Peyer's patch (tissue), 4 donors: ENCODE measurements around the gene NPFF. TPM values are rescaled to one million over a fixed set of nuclear protein-coding genes. Genes with fewer than 3 reads are reported as not detected.
A peak's percentile ranks its signal among the peaks of the same experiment; 100 is the strongest.

Source experiments
- DNase-seq, 3 donors: peaks; one replicate each; pipeline ENCODE4 v3.0.0-alpha.2; 2017 to 2019
- H3K27ac ChIP-seq, 4 donors: fragments of 200-600 bp; sonication (generic); one replicate each; pipeline ENCODE4 v1.5.1; 2016 to 2019
- H3K27me3 ChIP-seq, 2 donors: fragments of 200-600 bp; sonication (generic); one replicate each; pipeline ENCODE4 v1.5.1; 2019
- H3K36me3 ChIP-seq, 3 donors: fragments of 200-600 bp; sonication (generic); one replicate each; pipeline ENCODE4 v1.5.1; 2016 to 2019
- H3K4me1 ChIP-seq, 4 donors: fragments of 200-600 bp; sonication (generic); one replicate each; pipeline ENCODE4 v1.5.1; 2016 to 2019
- H3K4me3 ChIP-seq, 4 donors: fragments of 200-600 bp; sonication (generic); 1 replicate in 3 of 4; 2 replicates in 1 of 4; pipeline ENCODE4 v1.5.1; 2016 to 2019; ENCODE audit warnings: mild to moderate bottlenecking in 1 of 4
- H3K9me3 ChIP-seq, 4 donors: fragments of 200-600 bp; sonication (generic); one replicate each; pipeline ENCODE4 v1.5.1; 2016 to 2019; ENCODE audit warnings: mild to moderate bottlenecking in 1 of 4
- POLR2A ChIP-seq, 2 donors: fragments of 450-650 bp; IDR thresholded peaks; one replicate each; pipeline ENCODE4 v1.5.1; 2017; ENCODE audit warnings: antibody characterized with exemption in 2 of 2, mild to moderate bottlenecking in 2 of 2, moderate library complexity in 2 of 2
- total RNA-seq, 4 donors: library from RNA; depleted of rRNA; stranded (reverse); fragments of >200 nt; gene quantifications; one replicate each; pipeline ENCODE4 v1.1.0, GENCODE V29; 2016
- TF ChIP-seq, protein P1 (sequence below), 6 experiments: fragments of 450-650 bp in 4 of 6; fragments of 200-600 bp in 2 of 6; sonication (generic) in 1 of 6; IDR thresholded peaks; one replicate each; pipeline ENCODE4 v1.5.1; 2017 to 2019; ENCODE audit warnings: antibody characterized with exemption in 6 of 6, mild to moderate bottlenecking in 3 of 6, moderate library complexity in 1 of 6

Gene NPFF
- total RNA-seq, 4 donors from 2014 or later, result not detected

DNA sequence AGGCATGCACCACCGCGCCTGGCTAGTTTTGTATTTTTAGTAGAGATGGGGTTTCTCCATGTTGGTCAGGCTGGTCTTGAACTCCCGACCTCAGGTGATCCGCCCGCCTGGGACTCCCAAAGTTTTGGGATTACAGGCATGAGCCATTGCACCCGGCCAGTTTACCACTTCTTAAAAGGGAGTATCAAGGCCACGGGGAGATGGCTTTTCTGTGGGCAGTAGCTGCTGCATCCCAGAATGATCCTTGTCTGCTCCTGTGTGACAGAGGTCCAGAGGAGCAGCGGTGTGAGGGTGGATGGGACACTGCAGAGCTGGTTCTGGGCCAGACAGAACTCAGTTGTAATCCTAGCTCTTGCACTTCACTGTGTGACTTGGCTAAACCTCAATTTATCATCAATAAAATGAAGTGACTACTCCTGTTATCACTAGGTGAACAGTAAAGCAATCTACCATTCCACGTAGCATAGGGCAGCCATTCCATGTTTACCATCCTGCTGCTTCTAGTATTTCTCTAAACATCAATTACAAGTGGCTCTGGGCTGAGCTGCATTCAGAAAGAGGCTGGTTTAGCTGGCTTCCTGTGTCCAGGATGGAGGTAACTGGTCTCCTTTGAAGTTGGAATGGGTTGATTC lies 3.0 kb upstream of the NPFF start:
- no peak for DNase-seq
- Histone ChIP-seq H3K27me3 (no peaks in the 10 kb centered on the region), H3K36me3 (peaks cover 0 to 63% (median 0%) of the 10 kb centered on the region in 3 donors), H3K9me3 (no peaks in the 10 kb centered on the region), H3K4me1 (peaks cover 0 to 4% (median 0%) of the 10 kb centered on the region in 4 donors), H3K4me3 (no peak overlapping the region), H3K27ac (no peak overlapping the region)
- TF ChIP-seq, protein P1, sequence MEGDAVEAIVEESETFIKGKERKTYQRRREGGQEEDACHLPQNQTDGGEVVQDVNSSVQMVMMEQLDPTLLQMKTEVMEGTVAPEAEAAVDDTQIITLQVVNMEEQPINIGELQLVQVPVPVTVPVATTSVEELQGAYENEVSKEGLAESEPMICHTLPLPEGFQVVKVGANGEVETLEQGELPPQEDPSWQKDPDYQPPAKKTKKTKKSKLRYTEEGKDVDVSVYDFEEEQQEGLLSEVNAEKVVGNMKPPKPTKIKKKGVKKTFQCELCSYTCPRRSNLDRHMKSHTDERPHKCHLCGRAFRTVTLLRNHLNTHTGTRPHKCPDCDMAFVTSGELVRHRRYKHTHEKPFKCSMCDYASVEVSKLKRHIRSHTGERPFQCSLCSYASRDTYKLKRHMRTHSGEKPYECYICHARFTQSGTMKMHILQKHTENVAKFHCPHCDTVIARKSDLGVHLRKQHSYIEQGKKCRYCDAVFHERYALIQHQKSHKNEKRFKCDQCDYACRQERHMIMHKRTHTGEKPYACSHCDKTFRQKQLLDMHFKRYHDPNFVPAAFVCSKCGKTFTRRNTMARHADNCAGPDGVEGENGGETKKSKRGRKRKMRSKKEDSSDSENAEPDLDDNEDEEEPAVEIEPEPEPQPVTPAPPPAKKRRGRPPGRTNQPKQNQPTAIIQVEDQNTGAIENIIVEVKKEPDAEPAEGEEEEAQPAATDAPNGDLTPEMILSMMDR (IDR thresholded peaks at IDR 0.05), result no peak
- TF ChIP-seq POLR2A (IDR thresholded peaks at IDR 0.05), result no peak

DNA sequence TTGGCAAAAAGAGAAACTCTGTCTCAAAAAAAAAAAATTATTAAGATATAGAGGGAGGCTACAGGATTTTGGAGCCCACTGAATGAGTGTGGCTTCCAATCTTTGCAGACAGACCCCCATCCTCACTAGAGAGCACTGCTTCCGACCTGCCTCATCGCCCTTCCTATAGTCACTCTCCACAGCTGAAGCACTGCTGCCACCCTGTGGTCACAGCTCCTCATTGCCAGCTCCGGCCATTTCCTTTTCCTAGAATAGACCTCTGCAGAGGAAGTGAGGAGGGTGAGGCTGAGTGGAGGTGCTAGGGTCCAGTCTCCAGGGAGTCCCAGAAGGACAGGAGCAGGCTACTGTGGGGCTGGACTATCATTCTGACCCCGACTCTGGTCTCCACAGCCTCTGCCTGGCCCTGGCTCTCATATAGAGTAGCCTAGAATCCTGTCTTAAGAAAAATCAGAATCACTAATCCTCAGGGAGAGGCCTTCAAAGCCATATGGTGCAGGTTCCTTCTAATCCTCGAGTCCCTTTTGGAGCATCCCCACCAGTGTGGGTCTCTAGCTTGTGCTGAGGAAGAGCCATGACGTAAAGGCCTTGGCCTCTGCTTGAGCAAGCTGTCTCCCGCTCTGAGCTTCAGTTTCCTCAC lies 1.4 kb upstream of the NPFF start:
- peak; percentile 86 to 96 (median 91) for DNase-seq
- Histone ChIP-seq H3K4me1 (peaks cover 0 to 4% (median 0%) of the 10 kb centered on the region in 4 donors), H3K4me3 (no peak overlapping the region), H3K9me3 (no peaks in the 10 kb centered on the region), H3K36me3 (peaks cover 0 to 54% (median 0%) of the 10 kb centered on the region in 3 donors), H3K27ac (peak overlapping the region in 2 of 4 donors; percentile 39 to 49), H3K27me3 (no peaks in the 10 kb centered on the region)
- TF ChIP-seq, protein P1 (IDR thresholded peaks at IDR 0.05), result peak; percentile 78 to 95 (median 92)
- TF ChIP-seq POLR2A (IDR thresholded peaks at IDR 0.05), result no peak

DNA sequence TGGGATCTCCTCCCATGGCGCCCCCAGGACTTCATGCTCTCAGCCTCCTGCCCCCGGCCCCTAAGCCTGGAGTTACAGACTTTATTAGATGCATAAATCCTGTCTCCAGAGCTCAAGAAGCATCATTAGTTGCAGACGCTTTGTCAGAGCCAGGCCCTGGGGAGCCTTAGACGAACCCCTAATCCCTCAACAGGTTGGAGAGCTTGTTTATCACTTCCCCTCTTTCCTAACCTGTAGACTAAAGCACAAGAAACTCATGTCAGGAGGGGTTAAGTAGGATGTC lies 260 bp upstream of the NPFF start:
- TF ChIP-seq, protein P1 (IDR thresholded peaks at IDR 0.05), result no peak
- Histone ChIP-seq H3K9me3 (no peaks in the 10 kb centered on the region), H3K36me3 (peaks cover 0 to 43% (median 0%) of the 10 kb centered on the region in 3 donors), H3K27ac (no peak overlapping the region), H3K4me1 (peaks cover 0 to 4% (median 0%) of the 10 kb centered on the region in 4 donors), H3K4me3 (no peak overlapping the region), H3K27me3 (no peaks in the 10 kb centered on the region)
- DNase-seq, result no peak

DNA sequence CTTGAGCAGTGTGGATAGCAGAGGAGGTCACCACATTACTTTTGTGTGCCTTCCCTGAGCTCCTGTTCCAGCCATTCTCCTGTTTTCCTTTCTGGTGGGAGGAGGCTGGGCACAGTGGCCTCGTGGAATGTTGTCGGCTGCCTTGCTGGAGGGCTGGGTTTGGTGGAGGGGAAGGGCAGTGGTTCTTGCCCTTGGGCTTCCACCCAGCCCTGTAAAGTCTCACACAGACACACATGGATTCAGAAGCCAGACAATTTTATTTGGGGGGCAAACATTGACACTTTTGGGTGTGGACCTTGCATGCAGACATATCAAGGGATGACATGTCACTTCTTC lies 866 bp downstream of the NPFF start:
- DNase-seq, result no peak
- H3K27ac ChIP-seq, result no peak overlapping the region
- peaks cover 0 to 34% (median 0%) of the 10 kb centered on the region in 3 donors for H3K36me3 ChIP-seq
- no peak for TF ChIP-seq POLR2A (IDR thresholded peaks at IDR 0.05)
- TF ChIP-seq, protein P1 (IDR thresholded peaks at IDR 0.05), result no peak
- H3K4me1 ChIP-seq, result peaks cover 5 to 14% (median 8%) of the 10 kb centered on the region in 4 donors
- no peaks in the 10 kb centered on the region for H3K27me3 ChIP-seq
- no peak overlapping the region for H3K4me3 ChIP-seq
- no peaks in the 10 kb centered on the region for H3K9me3 ChIP-seq

DNA sequence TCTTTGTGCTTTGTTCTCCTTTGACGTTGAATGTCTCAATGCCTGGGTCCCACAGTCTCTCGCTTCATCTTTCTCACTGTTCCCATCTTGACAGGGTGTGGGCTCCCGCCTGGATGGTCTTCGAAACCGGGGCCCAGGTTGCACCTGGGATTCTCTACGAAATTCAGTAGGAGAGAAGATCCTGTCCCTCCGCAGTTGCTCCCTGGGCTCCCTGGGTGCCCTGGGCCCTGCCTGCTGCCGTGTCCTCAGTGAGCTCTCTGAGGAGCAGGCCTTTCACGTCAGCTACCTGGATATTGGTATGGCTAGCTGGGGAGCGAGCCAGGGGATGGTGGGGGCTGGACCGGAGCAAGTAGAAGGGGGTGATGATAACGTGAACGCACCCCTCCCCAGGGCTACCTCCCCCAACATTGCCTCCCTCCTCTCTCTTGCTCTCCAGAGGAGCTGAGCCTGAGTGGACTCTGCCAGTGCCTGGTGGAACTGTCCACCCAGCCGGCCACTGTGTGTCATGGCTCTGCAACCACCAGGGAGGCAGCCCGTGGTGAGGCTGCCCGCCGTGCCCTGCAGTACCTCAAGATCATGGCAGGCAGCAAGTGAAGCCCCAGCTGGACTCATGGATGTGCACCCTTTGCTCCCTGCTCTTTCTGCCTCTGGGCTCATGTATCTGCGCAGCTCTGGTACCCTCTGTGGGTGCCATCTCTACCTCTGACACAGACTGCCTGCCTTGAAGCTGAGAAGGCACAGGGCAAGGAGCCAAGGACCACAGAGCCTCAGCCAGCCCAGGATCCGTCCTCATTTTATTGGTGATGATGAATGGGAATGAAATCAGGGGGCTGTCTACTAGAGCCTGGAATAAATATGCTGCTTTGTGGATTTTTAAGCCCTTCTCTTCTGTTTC lies 1.5 kb downstream of the NPFF start:
- Histone ChIP-seq H3K4me1 (peaks cover 5 to 14% (median 8%) of the 10 kb centered on the region in 4 donors), H3K27me3 (no peaks in the 10 kb centered on the region), H3K9me3 (no peaks in the 10 kb centered on the region), H3K36me3 (peaks cover 0 to 30% (median 0%) of the 10 kb centered on the region in 3 donors), H3K4me3 (no peak overlapping the region), H3K27ac (no peak overlapping the region)
- DNase-seq, result no peak
- TF ChIP-seq, protein P1 (IDR thresholded peaks at IDR 0.05), result no peak
- no peak for TF ChIP-seq POLR2A (IDR thresholded peaks at IDR 0.05)
